Cardiac muscle cell (in vitro differentiated cells and primary cell): ENCODE results near the gene SOCS2. TPM values are rescaled to one million over a fixed set of nuclear protein-coding genes. Genes with fewer than 3 reads are reported as not detected.

Source experiments
- DNase-seq, 2 donors: peaks; one replicate each; pipeline versions ENCODE4 v3.0.0 to v3.0.0-alpha.2; 2010 to 2017; ENCODE audit warnings: low read depth in 1 of 2, low spot score in 1 of 2
- H3K27ac ChIP-seq: fragments of 200-600 bp; sonication (generic); 2 replicates; pipeline ENCODE4 v1.5.1; 2016
- H3K27me3 ChIP-seq: fragments of 200-600 bp; sonication (generic); 2 replicates; pipeline ENCODE4 v1.6.0; 2016; ENCODE audit warnings: control low read depth
- H3K36me3 ChIP-seq: fragments of 200-600 bp; sonication (generic); 2 replicates; pipeline ENCODE4 v1.5.1; 2016; ENCODE audit warnings: control low read depth
- H3K4me1 ChIP-seq: fragments of 200-600 bp; sonication (generic); 2 replicates; pipeline ENCODE4 v1.8.1; 2017; ENCODE audit warnings: low read depth, mild to moderate bottlenecking, mixed run types
- H3K4me3 ChIP-seq: fragments of 200-600 bp; sonication (generic); 2 replicates; pipeline ENCODE4 v1.5.1; 2016; ENCODE audit warnings: mild to moderate bottlenecking
- H3K9me3 ChIP-seq: fragments of 200-600 bp; sonication (generic); 2 replicates; pipeline ENCODE4 v1.5.1; 2017; ENCODE audit warnings: low read depth, mild to moderate bottlenecking, control low read depth
- CTCF ChIP-seq: IDR thresholded peaks from 2 replicates; pipeline ENCODE4 v1.5.1; 2012; ENCODE audit warnings: low read depth, mild to moderate bottlenecking, low read length
- polyA plus RNA-seq: library from polyadenylated mRNA; unstranded; fragments of >200 nt; fragmentation: Nextera tagmentation; extraction: Ambion mirVana; gene quantifications from 2 replicates; pipeline ENCODE4 v1.2.1, GENCODE V29; 2016
- total RNA-seq: library from RNA; depleted of rRNA; stranded (reverse); fragments of >200 nt; gene quantifications from 2 replicates; pipeline ENCODE4 v1.2.3, GENCODE V29; 2016

Gene SOCS2
- total and polyA plus RNA-seq, 2 experiments from 2014 or later = 19.7 to 40.7 TPM

GRCh38 chr12:93563807-93564538 lies 8.5 kb upstream of the SOCS2 start:
- no peaks in the 10 kb centered on the region for H3K4me1 ChIP-seq
- no peak overlapping the region for H3K4me3 ChIP-seq
- H3K27ac ChIP-seq = no peak overlapping the region
- DNase-seq = peak; percentile 28 to 47
- H3K9me3 ChIP-seq = no peaks in the 10 kb centered on the region
- no peaks in the 10 kb centered on the region for H3K36me3 ChIP-seq
- H3K27me3 ChIP-seq = no peaks in the 10 kb centered on the region
- TF ChIP-seq CTCF = peak; percentile 40

GRCh38 chr12:93565760-93566159 lies 6.7 kb upstream of the SOCS2 start:
- Histone ChIP-seq H3K27ac (no peak overlapping the region), H3K4me1 (no peaks in the 10 kb centered on the region), H3K27me3 (no peaks in the 10 kb centered on the region), H3K36me3 (no peaks in the 10 kb centered on the region), H3K9me3 (no peaks in the 10 kb centered on the region), H3K4me3 (no peak overlapping the region)
- no peak for DNase-seq
- TF ChIP-seq CTCF = no peak

GRCh38 chr12:93567174-93567573 lies 5.3 kb upstream of the SOCS2 start:
- TF ChIP-seq CTCF = no peak
- Histone ChIP-seq H3K9me3 (no peaks in the 10 kb centered on the region), H3K4me3 (no peak overlapping the region), H3K4me1 (no peaks in the 10 kb centered on the region), H3K27me3 (no peaks in the 10 kb centered on the region), H3K27ac (no peak overlapping the region), H3K36me3 (no peaks in the 10 kb centered on the region)
- peak in 1 of 2 donors; percentile 70 for DNase-seq

GRCh38 chr12:93568091-93568490 lies 4.4 kb upstream of the SOCS2 start:
- Histone ChIP-seq H3K9me3 (no peaks in the 10 kb centered on the region), H3K36me3 (no peaks in the 10 kb centered on the region), H3K27me3 (no peaks in the 10 kb centered on the region), H3K4me3 (no peak overlapping the region), H3K27ac (no peak overlapping the region), H3K4me1 (no peaks in the 10 kb centered on the region)
- TF ChIP-seq CTCF = no peak
- no peak for DNase-seq

- Histone ChIP-seq H3K27me3 (no peaks in the 10 kb centered on the region), H3K27ac (no peak overlapping the region)
These were observed 3.2 kb upstream of the SOCS2 start for GRCh38 chr12:93569301-93569655.

More at GRCh38 chr12:93569301-93569655, 3.2 kb upstream of the SOCS2 start:
- Histone ChIP-seq H3K9me3 (no peaks in the 10 kb centered on the region), H3K4me3 (no peak overlapping the region), H3K36me3 (no peaks in the 10 kb centered on the region), H3K4me1 (peaks cover 2% of the 10 kb centered on the region)
- no peak for DNase-seq
- no peak for TF ChIP-seq CTCF
